PFSK-1 (cell line): ENCODE data around the gene MXI1.

Experiments
- POLR2AphosphoS5 ChIP-seq: IDR thresholded peaks from 2 replicates; pipeline ENCODE4 v1.6.1; 2012; ENCODE audit warnings: low read depth, mild to moderate bottlenecking, control low read depth, low read length, moderate library complexity
- REST ChIP-seq, 2 experiments: IDR thresholded peaks; 2 replicates each; pipeline versions ENCODE4 v1.6.1 to v1.8.0; 2011 to 2012; ENCODE audit warnings: low read depth in 2 of 2, low read length in 2 of 2, control low read depth in 1 of 2, inconsistent platforms in 1 of 2, mild to moderate bottlenecking in 1 of 2, moderate library complexity in 1 of 2; ENCODE audit not compliant: insufficient read depth in 1 of 2
- SIN3A ChIP-seq: IDR thresholded peaks from 2 replicates; pipeline ENCODE4 v1.6.1; 2012; ENCODE audit warnings: mild to moderate bottlenecking, low read length, moderate library complexity, borderline replicate concordance; ENCODE audit not compliant: insufficient read depth
- TAF1 ChIP-seq: IDR thresholded peaks from 2 replicates; pipeline ENCODE4 v1.6.1; 2012; ENCODE audit warnings: low read length, control low read depth, borderline replicate concordance; ENCODE audit not compliant: insufficient read depth

- TF ChIP-seq POLR2AphosphoS5 (no peak), SIN3A (no peak), TAF1 (no peak), REST (IDR thresholded peaks at IDR 0.05; ENCODE audit: insufficient read depth in 1 of 2, low read depth in 2 of 2, low read length in 2 of 2) (no peak)
Measured at GRCh38 chr10:110303681-110304080, 96.3 kb downstream of the MXI1 start.
